IPS-18a (cell line): ENCODE results near the gene EIF6.
"Not testable (repeated sequence)": the region's sequence is repeated elsewhere in the genome, so short reads cannot be mapped to it uniquely, and the experiment has no call there.

Source experiments
- H3K27ac ChIP-seq: one replicate; pipeline ENCODE4 v1.5.1; 2013; ENCODE audit warnings: low read length
- H3K27me3 ChIP-seq: one replicate; pipeline ENCODE4 v1.6.1; 2013; ENCODE audit warnings: mild to moderate bottlenecking, low read length; ENCODE audit not compliant: control insufficient read depth, insufficient read depth
- H3K36me3 ChIP-seq: one replicate; pipeline ENCODE4 v1.6.1; 2013; ENCODE audit warnings: low read depth, low read length; ENCODE audit not compliant: control insufficient read depth
- H3K4me1 ChIP-seq: one replicate; pipeline ENCODE4 v1.6.1; 2013; ENCODE audit warnings: low read depth, low read length; ENCODE audit not compliant: control insufficient read depth
- H3K4me3 ChIP-seq: one replicate; pipeline ENCODE4 v1.5.1; 2013; ENCODE audit warnings: low read length
- H3K9ac ChIP-seq: one replicate; pipeline ENCODE4 v1.6.1; 2013; ENCODE audit warnings: mild to moderate bottlenecking, low read length, moderate library complexity
- H3K9me3 ChIP-seq: one replicate; pipeline ENCODE4 v1.6.1; 2013; ENCODE audit warnings: low read depth, low read length; ENCODE audit not compliant: control insufficient read depth

Gene EIF6

GRCh38 chr20:35320396-35321126, 36.0 kb upstream of the EIF6 start:
- Histone ChIP-seq H3K4me1 (peaks cover 8% of the 10 kb centered on the region), H3K4me3 (no peak overlapping the region), H3K9ac (no peak overlapping the region), H3K36me3 (no peaks in the 10 kb centered on the region), H3K9me3 (no peaks in the 10 kb centered on the region), H3K27ac (no peak overlapping the region), H3K27me3 (no peaks in the 10 kb centered on the region)

- Histone ChIP-seq H3K9ac (no peak overlapping the region), H3K36me3 (no peaks in the 10 kb centered on the region), H3K27ac (no peak overlapping the region), H3K4me3 (no peak overlapping the region), H3K4me1 (peaks cover 8% of the 10 kb centered on the region), H3K27me3 (no peaks in the 10 kb centered on the region), H3K9me3 (no peaks in the 10 kb centered on the region)
Measured at GRCh38 chr20:35319871-35320197, 35.3 kb upstream of the EIF6 start.

DNA sequence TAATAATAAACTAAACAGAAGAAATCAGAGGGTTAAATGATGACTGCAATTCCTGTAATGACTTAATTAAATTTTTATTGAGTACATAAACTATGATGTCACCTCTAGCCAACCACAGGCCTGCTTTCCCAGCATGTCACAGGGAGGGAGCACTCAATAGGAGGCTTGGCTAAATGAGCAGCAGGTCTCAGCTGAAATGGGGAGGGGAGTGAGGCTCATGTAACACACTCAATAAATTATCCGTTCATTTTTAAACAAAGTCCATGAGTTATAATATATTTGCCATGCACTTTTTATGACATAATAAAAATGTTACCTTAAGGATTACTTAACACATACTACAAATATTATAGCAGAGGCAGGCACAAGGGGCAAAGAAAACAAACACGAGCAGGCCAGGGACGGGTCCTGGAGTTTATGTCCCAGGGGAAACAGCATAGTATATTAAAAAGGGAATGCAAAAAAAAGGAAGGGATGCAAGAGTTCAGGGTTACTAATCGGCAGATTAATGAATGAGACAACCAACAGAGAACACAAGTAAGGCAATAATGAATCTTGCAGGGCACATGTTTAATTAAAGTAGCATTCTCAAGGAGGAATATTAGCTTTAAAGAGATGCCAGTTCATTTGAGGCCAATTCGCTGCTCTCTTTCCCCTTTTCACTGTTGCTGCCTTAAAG, 34.8 kb upstream of the EIF6 start:
- peaks cover 8% of the 10 kb centered on the region for H3K4me1 ChIP-seq
- H3K9ac ChIP-seq, result no peak overlapping the region
- no peak overlapping the region for H3K4me3 ChIP-seq
- no peaks in the 10 kb centered on the region for H3K27me3 ChIP-seq
- H3K9me3 ChIP-seq, result no peaks in the 10 kb centered on the region
- H3K36me3 ChIP-seq, result no peaks in the 10 kb centered on the region
- no peak overlapping the region for H3K27ac ChIP-seq

- Histone ChIP-seq H3K36me3 (no peaks in the 10 kb centered on the region), H3K27me3 (no peaks in the 10 kb centered on the region), H3K27ac (no peak overlapping the region), H3K4me3 (no peak overlapping the region), H3K4me1 (peaks cover 8% of the 10 kb centered on the region), H3K9me3 (no peaks in the 10 kb centered on the region), H3K9ac (no peak overlapping the region)
Measured at GRCh38 chr20:35318502-35319157, 34.1 kb upstream of the EIF6 start.

- Histone ChIP-seq H3K9ac (no peak overlapping the region), H3K36me3 (no peaks in the 10 kb centered on the region), H3K4me1 (peaks cover 9% of the 10 kb centered on the region), H3K27me3 (no peaks in the 10 kb centered on the region), H3K4me3 (no peak overlapping the region), H3K27ac (no peak overlapping the region), H3K9me3 (no peaks in the 10 kb centered on the region)
Measured at GRCh38 chr20:35317416-35318210, 33.0 kb upstream of the EIF6 start.

DNA sequence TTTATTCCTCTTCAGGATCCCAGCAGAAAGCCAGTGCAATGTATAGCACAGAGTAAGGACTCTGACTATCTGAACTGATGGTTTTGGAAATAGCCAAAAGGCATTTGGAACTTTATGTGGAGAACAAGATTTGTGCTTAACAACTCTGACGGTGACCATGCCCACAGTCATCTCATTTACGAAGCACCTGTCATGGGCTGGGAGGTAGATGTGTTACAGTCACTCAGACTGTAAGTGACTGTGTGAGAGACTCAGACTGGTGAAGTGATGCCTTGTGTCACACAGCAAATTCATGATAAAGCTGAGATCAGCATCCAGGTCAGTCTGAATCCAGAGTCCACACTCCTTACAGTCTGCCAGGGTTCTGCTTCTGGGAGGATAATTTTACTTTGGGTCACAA, 31.5 kb upstream of the EIF6 start:
- Histone ChIP-seq H3K9ac (no peak overlapping the region), H3K36me3 (no peaks in the 10 kb centered on the region), H3K9me3 (no peaks in the 10 kb centered on the region), H3K27me3 (no peaks in the 10 kb centered on the region), H3K27ac (no peak overlapping the region), H3K4me1 (peaks cover 21% of the 10 kb centered on the region), H3K4me3 (no peak overlapping the region)

GRCh38 chr20:35315632-35316020, 31.1 kb upstream of the EIF6 start:
- not testable (repeated sequence) for H3K36me3 ChIP-seq, H3K27me3 ChIP-seq, H3K9ac ChIP-seq, H3K27ac ChIP-seq, H3K4me3 ChIP-seq, H3K9me3 ChIP-seq
- H3K4me1 ChIP-seq, result peaks cover 18% of the 10 kb centered on the region

GRCh38 chr20:35314816-35315631, 30.5 kb upstream of the EIF6 start:
- Histone ChIP-seq H3K4me1 (peaks cover 13% of the 10 kb centered on the region), H3K27ac (no peak overlapping the region)

DNA sequence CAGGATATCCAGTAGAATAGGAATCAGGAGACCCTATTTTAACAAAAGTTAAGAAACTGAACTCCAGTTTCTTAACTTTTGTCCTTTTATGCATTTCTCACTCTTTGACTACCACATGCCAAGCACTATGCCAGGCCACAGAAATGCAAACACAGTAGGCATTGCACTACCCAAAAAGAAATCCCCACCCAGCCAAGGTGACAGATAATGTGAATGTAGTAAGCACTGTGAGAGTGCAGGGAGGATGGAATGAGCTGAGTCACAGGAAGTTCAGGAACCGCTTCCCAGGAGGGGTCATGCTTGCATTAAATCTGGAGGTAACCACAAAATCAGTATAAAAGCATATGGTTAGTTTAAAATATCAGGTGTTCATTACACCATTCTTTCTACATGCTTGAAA, 27.7 kb upstream of the EIF6 start:
- no peaks in the 10 kb centered on the region for H3K27me3 ChIP-seq
- no peak overlapping the region for H3K4me3 ChIP-seq
- no peak overlapping the region for H3K27ac ChIP-seq
- no peak overlapping the region for H3K9ac ChIP-seq
- no peaks in the 10 kb centered on the region for H3K36me3 ChIP-seq
- peaks cover 13% of the 10 kb centered on the region for H3K4me1 ChIP-seq
- H3K9me3 ChIP-seq, result no peaks in the 10 kb centered on the region

More at GRCh38 chr20:35314816-35315631, 30.5 kb upstream of the EIF6 start:
- no peaks in the 10 kb centered on the region for H3K27me3 ChIP-seq
- H3K36me3 ChIP-seq, result no peaks in the 10 kb centered on the region
- H3K9ac ChIP-seq, result no peak overlapping the region
- no peaks in the 10 kb centered on the region for H3K9me3 ChIP-seq
- no peak overlapping the region for H3K4me3 ChIP-seq

DNA sequence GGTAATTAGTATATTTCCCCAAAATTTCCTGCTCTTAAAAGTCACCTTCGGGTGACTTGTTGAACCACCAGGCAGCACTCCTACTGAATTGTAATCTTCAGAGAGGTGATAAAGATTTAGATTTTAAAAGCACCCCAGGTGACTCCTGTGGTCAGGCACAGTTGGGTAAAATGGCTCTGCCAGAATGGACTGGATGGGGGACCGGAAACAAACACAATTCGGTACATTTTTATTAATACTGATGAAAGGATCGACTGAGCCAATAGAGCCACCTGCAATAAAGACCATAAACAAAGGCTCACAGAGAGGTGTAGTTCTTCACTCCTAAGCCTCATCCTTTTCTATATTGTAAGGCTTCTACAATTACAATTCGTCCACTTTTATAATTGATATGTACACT, 27.2 kb upstream of the EIF6 start:
- no peak overlapping the region for H3K27ac ChIP-seq

DNA sequence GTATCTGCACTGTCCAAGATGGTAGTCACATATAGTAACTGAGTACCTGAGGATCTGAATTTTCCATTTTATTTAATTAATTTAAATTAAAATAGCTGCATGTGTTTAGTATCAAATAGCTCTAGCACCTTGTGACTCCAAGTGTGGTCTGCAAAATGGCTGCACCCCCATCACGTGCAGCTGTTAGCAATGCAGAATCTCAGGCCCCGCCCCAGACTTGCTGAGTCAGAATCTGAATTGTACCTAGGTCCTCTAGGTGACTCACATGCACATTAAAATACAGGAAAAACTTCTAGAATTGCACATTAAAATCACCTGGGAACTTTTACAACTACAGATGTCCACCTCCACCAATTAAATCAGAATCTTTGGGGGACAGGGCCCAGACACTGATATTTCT, 26.8 kb upstream of the EIF6 start:
- Histone ChIP-seq H3K9me3 (no peaks in the 10 kb centered on the region), H3K4me3 (no peak overlapping the region), H3K36me3 (no peaks in the 10 kb centered on the region), H3K9ac (no peak overlapping the region), H3K27ac (no peak overlapping the region), H3K27me3 (no peaks in the 10 kb centered on the region), H3K4me1 (peaks cover 13% of the 10 kb centered on the region)

More for the DNA sequence above, 27.2 kb upstream of the EIF6 start:
- H3K9me3 ChIP-seq, result no peaks in the 10 kb centered on the region
- no peak overlapping the region for H3K9ac ChIP-seq
- H3K27me3 ChIP-seq, result no peaks in the 10 kb centered on the region
- no peaks in the 10 kb centered on the region for H3K36me3 ChIP-seq
- no peak overlapping the region for H3K4me3 ChIP-seq
- H3K4me1 ChIP-seq, result peaks cover 13% of the 10 kb centered on the region
